ENCODE measurements around the gene ADPRH.
"Not testable (repeated sequence)": the region's sequence is repeated elsewhere in the genome, so short reads cannot be mapped to it uniquely, and the experiment has no call there.

Gene ADPRH

DNA sequence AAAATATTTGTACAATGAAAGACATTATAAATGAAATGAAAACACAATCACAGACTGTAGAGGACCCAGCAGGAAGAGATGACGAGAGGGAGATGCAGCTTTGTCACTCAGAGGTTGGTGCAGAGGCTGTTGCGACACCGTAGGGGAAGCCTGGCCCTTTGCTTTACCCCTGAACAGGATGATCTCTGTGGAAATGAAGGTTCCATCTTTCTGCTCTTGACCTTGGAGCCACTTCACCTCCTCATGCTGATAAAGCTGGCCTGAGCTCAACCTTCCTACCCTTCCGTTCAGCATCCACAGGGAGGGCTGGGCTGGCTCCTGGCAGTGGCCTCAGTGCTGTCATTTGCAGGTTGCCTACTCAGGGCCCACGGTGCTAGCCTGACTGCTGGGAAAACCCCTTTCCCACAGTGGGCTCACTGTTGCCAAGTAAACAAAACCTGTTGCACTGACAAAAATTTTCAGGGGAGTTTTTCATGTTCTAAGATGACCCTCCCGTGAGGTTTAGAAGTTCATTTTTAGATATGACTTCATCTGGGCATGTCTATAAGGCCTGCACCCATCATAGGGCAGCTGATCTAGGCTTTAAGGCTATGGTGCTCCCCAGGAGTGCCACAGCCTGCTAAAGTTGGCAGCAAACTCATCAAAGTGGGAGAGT is 16.9 kb upstream of the ADPRH start:
- no peak overlapping the region for H3K27ac ChIP-seq
- in situ Hi-C loops (cut with HindIII; ENCODE audit: low pct_ligation_motif_present, low sequenced_read_pairs) = no loop called here
- TF ChIP-seq, protein P1, sequence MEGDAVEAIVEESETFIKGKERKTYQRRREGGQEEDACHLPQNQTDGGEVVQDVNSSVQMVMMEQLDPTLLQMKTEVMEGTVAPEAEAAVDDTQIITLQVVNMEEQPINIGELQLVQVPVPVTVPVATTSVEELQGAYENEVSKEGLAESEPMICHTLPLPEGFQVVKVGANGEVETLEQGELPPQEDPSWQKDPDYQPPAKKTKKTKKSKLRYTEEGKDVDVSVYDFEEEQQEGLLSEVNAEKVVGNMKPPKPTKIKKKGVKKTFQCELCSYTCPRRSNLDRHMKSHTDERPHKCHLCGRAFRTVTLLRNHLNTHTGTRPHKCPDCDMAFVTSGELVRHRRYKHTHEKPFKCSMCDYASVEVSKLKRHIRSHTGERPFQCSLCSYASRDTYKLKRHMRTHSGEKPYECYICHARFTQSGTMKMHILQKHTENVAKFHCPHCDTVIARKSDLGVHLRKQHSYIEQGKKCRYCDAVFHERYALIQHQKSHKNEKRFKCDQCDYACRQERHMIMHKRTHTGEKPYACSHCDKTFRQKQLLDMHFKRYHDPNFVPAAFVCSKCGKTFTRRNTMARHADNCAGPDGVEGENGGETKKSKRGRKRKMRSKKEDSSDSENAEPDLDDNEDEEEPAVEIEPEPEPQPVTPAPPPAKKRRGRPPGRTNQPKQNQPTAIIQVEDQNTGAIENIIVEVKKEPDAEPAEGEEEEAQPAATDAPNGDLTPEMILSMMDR (IDR thresholded peaks at IDR 0.05; ENCODE audit: low read depth, low read length, missing control alignments) = no peak
- H3K4me3 ChIP-seq (ENCODE audit: low read depth, low read length) = no peak overlapping the region
- H3K36me3 ChIP-seq (replicated peaks) = no peaks in the 10 kb centered on the region
- H3K27me3 ChIP-seq (replicated peaks) = no peaks in the 10 kb centered on the region
- no peak for DNase-seq

DNA sequence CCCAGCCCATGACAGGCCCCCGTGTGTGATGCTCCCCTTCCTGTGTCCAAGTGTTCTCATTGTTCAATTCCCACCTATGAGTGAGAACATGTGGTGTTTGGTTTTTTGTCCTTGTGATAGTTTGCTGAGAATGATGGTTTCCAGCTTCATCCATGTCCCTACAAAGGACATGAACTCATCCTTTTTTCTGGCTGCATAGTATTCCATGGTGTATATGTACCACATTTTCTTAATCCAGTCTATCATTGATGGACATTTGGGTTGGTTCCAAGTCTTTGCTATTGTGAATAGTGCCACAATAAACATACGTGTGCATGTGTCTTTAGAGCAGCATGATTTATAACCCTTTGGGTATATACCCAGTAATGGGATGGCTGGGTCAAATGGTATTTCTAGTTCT is 16.0 kb upstream of the ADPRH start:
- H3K27me3 ChIP-seq (replicated peaks); H3K36me3 ChIP-seq (replicated peaks); H3K27ac ChIP-seq; H3K4me3 ChIP-seq (ENCODE audit: low read depth, low read length); DNase-seq; in situ Hi-C loops (cut with HindIII; ENCODE audit: low pct_ligation_motif_present, low sequenced_read_pairs): not testable (repeated sequence)

DNA sequence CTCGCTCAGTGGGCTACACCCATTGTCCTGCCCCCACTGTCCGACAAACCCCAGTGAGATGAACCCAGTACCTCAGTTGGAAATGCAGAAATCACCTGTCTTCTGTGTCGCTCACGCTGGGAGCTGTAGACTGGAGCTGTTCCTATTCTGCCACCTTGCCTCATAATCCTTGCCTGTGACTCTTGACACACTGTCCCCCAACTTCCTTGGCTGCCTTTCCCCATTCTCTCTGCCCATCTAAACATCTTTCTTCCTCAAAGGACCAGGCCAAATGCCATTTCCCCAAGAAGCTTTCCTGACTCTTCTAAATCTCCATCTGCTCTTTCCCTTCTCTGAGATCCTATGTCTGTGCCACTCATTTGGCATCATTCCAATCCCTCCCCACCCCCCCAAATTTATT is 10.1 kb upstream of the ADPRH start:
- DNase-seq = no peak
- no peaks in the 10 kb centered on the region for H3K36me3 ChIP-seq (replicated peaks)
- in situ Hi-C loops (cut with HindIII; ENCODE audit: low pct_ligation_motif_present, low sequenced_read_pairs) = no loop called here
- TF ChIP-seq, protein P1 (IDR thresholded peaks at IDR 0.05; ENCODE audit: low read depth, low read length, missing control alignments) = no peak
- no peak overlapping the region for H3K27ac ChIP-seq
- no peaks in the 10 kb centered on the region for H3K27me3 ChIP-seq (replicated peaks)
- no peak overlapping the region for H3K4me3 ChIP-seq (ENCODE audit: low read depth, low read length)

DNA sequence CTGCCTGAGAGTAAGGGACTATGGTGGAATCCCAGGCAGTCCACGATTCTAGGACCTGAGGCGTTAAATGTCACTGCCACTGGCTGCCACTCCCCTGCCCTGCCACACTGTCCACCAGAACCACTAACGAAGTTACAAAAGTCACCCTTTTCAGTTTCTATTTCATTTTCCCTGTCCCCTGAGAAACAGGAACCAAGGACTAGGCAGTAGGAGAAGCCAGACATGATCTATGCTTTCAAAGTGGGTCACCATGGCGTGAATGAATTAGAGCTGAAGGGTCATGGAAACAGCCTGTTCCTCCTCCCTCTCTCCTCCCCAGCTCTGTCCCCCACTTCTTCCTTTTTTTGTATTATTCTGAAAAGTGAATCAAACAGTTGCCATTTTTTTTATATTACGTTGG is 9.1 kb upstream of the ADPRH start:
- Histone ChIP-seq H3K36me3 (replicated peaks) (no peaks in the 10 kb centered on the region), H3K27me3 (replicated peaks) (no peaks in the 10 kb centered on the region), H3K4me3 (ENCODE audit: low read depth, low read length) (no peak overlapping the region), H3K27ac (no peak overlapping the region)
- TF ChIP-seq, protein P1 (IDR thresholded peaks at IDR 0.05; ENCODE audit: low read depth, low read length, missing control alignments) = no peak
- DNase-seq = no peak
- in situ Hi-C loops (cut with HindIII; ENCODE audit: low pct_ligation_motif_present, low sequenced_read_pairs) = no loop called here

DNA sequence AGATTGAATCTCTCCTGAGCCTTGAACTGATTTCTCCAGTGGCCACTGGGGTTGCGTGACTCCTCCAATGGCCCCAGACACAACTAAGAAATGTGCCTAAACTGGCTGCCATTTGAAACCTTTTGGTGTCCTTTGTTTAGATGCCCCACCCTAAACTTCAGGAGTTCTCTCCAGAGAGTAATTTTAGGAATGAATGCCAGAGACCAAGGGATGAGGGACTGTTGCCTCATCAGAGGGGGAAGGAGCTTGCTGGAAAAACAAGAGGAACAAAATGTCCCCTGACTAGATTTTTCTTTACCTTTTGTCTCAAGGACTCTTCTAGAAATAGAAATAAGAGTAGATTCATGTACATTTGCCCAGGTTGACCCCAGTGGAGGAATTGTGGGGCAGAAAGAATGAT is 8.1 kb upstream of the ADPRH start:
- no peaks in the 10 kb centered on the region for H3K27me3 ChIP-seq (replicated peaks)
- no peak overlapping the region for H3K4me3 ChIP-seq (ENCODE audit: low read depth, low read length)
- no peak for DNase-seq
- TF ChIP-seq, protein P1 (IDR thresholded peaks at IDR 0.05; ENCODE audit: low read depth, low read length, missing control alignments) = no peak
- in situ Hi-C loops (cut with HindIII; ENCODE audit: low pct_ligation_motif_present, low sequenced_read_pairs) = no loop called here
- H3K36me3 ChIP-seq (replicated peaks) = no peaks in the 10 kb centered on the region
- no peak overlapping the region for H3K27ac ChIP-seq

DNA sequence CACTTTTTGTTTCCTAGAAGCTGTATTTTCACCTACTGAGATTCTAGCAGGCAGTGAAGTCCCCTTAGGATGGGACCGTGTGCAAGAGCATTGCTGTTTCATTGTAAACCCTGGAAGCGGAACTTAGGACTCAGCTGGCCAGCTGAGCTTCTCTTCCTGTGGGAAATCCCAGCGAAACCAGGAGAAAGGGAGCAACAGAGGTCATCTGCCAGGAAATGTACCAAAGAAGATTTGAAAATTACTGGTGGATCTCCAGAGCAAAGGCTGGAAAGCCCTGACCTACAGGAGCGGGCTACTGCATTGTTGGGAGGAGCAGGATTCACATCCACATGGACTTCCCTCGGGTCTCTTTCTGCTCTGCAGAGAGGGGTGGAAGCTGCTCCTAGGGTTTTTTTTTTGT is 7.6 kb upstream of the ADPRH start:
- TF ChIP-seq, protein P1 (IDR thresholded peaks at IDR 0.05; ENCODE audit: low read depth, low read length, missing control alignments) = no peak
- Histone ChIP-seq H3K27me3 (replicated peaks) (no peaks in the 10 kb centered on the region), H3K27ac (no peak overlapping the region), H3K36me3 (replicated peaks) (no peaks in the 10 kb centered on the region), H3K4me3 (ENCODE audit: low read depth, low read length) (no peak overlapping the region)
- DNase-seq = no peak
- in situ Hi-C loops (cut with HindIII; ENCODE audit: low pct_ligation_motif_present, low sequenced_read_pairs) = no loop called here

All from brain microvascular endothelial cell (primary cell).